HCT116 (cell line): ENCODE results near the gene ATP8A2. TPM values are rescaled to one million over a fixed set of nuclear protein-coding genes. Genes with fewer than 3 reads are reported as not detected.
"Not testable (repeated sequence)": the region's sequence is repeated elsewhere in the genome, so short reads cannot be mapped to it uniquely, and the experiment has no call there.

Source experiments
- ATAC-seq: fragments of 200-7000 bp; cut with Tn5 transposase; 2 replicates; pipeline ENCODE4 v1.9.1; 2020; ENCODE audit warnings: mild to moderate bottlenecking, moderate library complexity
- BruUV-seq: library from RNA; stranded (reverse); fragments of 400-500 nt; replicated peaks from 2 replicates; lab custom pipeline; 2021; lab: Mats Ljungman, UMichigan
- CTCF ChIA-PET: fragments of 300-600 bp; sonication (Branson Sonifier 250); formaldehyde crosslinking; loops from one replicate; lab custom pipeline; 2021; ENCODE audit warnings: antibody characterized with exemption; lab: Charles Lee
- POLR2A ChIA-PET: fragments of 300-600, 350-600 bp; sonication (Branson Sonifier 250); formaldehyde crosslinking; loops from one replicate; lab custom pipeline; 2021; ENCODE audit warnings: antibody characterized with exemption; lab: Charles Lee
- RAD21 ChIA-PET, 2 experiments: fragments of 300-600 bp; sonication (Branson Sonifier 250); formaldehyde crosslinking; loops; one replicate each; lab custom pipeline; 2023; ENCODE audit warnings: low total read pairs in 2 of 2; ENCODE audit not compliant: uncharacterized antibody in 2 of 2, unreplicated experiment in 2 of 2, low non-redundant PET in 1 of 2; lab: Charles Lee
- DNase-seq: peaks from one replicate; pipeline ENCODE4 v3.0.0-alpha.2; 2010; ENCODE audit warnings: low read depth, low spot score
- H2AFZ ChIP-seq: fragments of 200-600 bp; shearing (Covaris generic), sonication (generic); 2 replicates; pipeline ENCODE4 v1.6.1; 2017; ENCODE audit warnings: low read depth, mixed run types, mixed read lengths, antibody characterized with exemption, low read length; ENCODE audit not compliant: poor library complexity, severe bottlenecking
- H3K27ac ChIP-seq: 2 replicates; pipeline ENCODE4 v1.5.1; 2012; ENCODE audit warnings: low read depth, low read length
- H3K27me3 ChIP-seq: fragments of 200-600 bp; sonication (generic); 2 replicates; pipeline ENCODE4 v1.6.1; 2016; ENCODE audit warnings: mixed run types, low read length, mixed read lengths; ENCODE audit not compliant: insufficient read depth
- H3K36me3 ChIP-seq, 2 experiments: fragments of 200-500 bp in 1 of 2; fragments of 200-600 bp in 1 of 2; sonication (Bioruptor generic) in 1 of 2; sonication (generic) in 1 of 2; 2 replicates each; pipeline versions ENCODE4 v1.5.1 to v1.6.1; 2014 to 2016; ENCODE audit warnings: low read length in 2 of 2, inconsistent platforms in 1 of 2, mixed read lengths in 1 of 2, mixed run types in 1 of 2; ENCODE audit not compliant: insufficient read depth in 2 of 2, control insufficient read depth in 1 of 2
- H3K4me1 ChIP-seq, 2 experiments: fragments of 200-600 bp in 1 of 2; sonication (generic) in 1 of 2; 2 replicates each; pipeline versions ENCODE4 v1.5.1 to v1.6.1; 2012 to 2017; ENCODE audit warnings: low read length in 2 of 2, inconsistent platforms in 1 of 2, mild to moderate bottlenecking in 1 of 2, mixed read lengths in 1 of 2, mixed run types in 1 of 2, moderate library complexity in 1 of 2; ENCODE audit not compliant: insufficient read depth in 2 of 2, control insufficient read depth in 1 of 2
- H3K4me2 ChIP-seq: fragments of 200-600 bp; sonication (generic); 2 replicates; pipeline ENCODE4 v1.6.1; 2017; ENCODE audit warnings: mixed run types, low read length, mixed read lengths
- H3K4me3 ChIP-seq, 2 experiments: fragments of 200-600 bp in 1 of 2; sonication (generic) in 1 of 2; replicated peaks in 1 of 2; 2 replicates each; pipeline ENCODE4 v1.5.1; 2011 to 2016; ENCODE audit warnings: low read length in 2 of 2, control low read depth in 1 of 2, low read depth in 1 of 2, mild to moderate bottlenecking in 1 of 2, mixed read lengths in 1 of 2, mixed run types in 1 of 2
- H3K79me2 ChIP-seq: fragments of 200-600 bp; sonication (generic); 2 replicates; pipeline ENCODE4 v1.6.1; 2017; ENCODE audit warnings: mild to moderate bottlenecking, mixed run types, low read length, moderate library complexity, mixed read lengths; ENCODE audit not compliant: insufficient read depth
- H3K9ac ChIP-seq: fragments of 200-600 bp; sonication (generic); 2 replicates; pipeline ENCODE4 v1.6.1; 2016; ENCODE audit warnings: low read length, mixed read lengths
- H3K9me2 ChIP-seq: fragments of 200-600 bp; sonication (generic), shearing (Covaris generic); 2 replicates; pipeline ENCODE4 v1.6.1; 2017; ENCODE audit warnings: mixed run types, mild to moderate bottlenecking, moderate library complexity; ENCODE audit not compliant: insufficient read depth
- H3K9me3 ChIP-seq, 2 experiments: fragments of 200-500 bp in 1 of 2; fragments of 200-600 bp in 1 of 2; sonication (Bioruptor generic) in 1 of 2; sonication (generic) in 1 of 2; 2 replicates each; pipeline ENCODE4 v1.6.1; 2014 to 2017; ENCODE audit warnings: low read length in 2 of 2, mixed read lengths in 2 of 2, inconsistent platforms in 1 of 2, low read depth in 1 of 2, mild to moderate bottlenecking in 1 of 2, mixed run types in 1 of 2, moderate library complexity in 1 of 2; ENCODE audit not compliant: control insufficient read depth in 1 of 2, insufficient read depth in 1 of 2
- H4K20me1 ChIP-seq: fragments of 200-600 bp; sonication (generic), shearing (Covaris generic); 2 replicates; pipeline ENCODE4 v1.6.1; 2017; ENCODE audit warnings: mixed run types, mild to moderate bottlenecking, moderate library complexity; ENCODE audit not compliant: insufficient read depth
- CBX3 ChIP-seq: IDR thresholded peaks from 2 replicates; pipeline ENCODE4 v1.6.1; 2012; ENCODE audit warnings: low read depth
- CEBPB ChIP-seq: IDR thresholded peaks from 2 replicates; pipeline ENCODE4 v1.6.1; 2012; ENCODE audit warnings: low read depth
- FOSL1 ChIP-seq: IDR thresholded peaks from 2 replicates; pipeline ENCODE4 v1.6.1; 2012; ENCODE audit warnings: low read depth
- POLR2A ChIP-seq: IDR thresholded peaks from 2 replicates; pipeline ENCODE4 v1.7.0; 2011; ENCODE audit warnings: borderline replicate concordance; ENCODE audit not compliant: insufficient read depth, insufficient read length; ENCODE audit errors: extremely low read depth
- RAD21 ChIP-seq: IDR thresholded peaks from 2 replicates; pipeline ENCODE4 v1.6.1; 2012; ENCODE audit warnings: low read depth, mild to moderate bottlenecking
- REST ChIP-seq: IDR thresholded peaks from 2 replicates; pipeline ENCODE4 v1.6.1; 2012; ENCODE audit warnings: low read depth
- SP1 ChIP-seq: IDR thresholded peaks from 2 replicates; pipeline ENCODE4 v1.6.1; 2012; ENCODE audit warnings: low read depth
- SRF ChIP-seq: IDR thresholded peaks from 2 replicates; pipeline ENCODE4 v1.6.1; 2012; ENCODE audit warnings: low read depth
- YY1 ChIP-seq: IDR thresholded peaks from 2 replicates; pipeline ENCODE4 v1.6.1; 2011; ENCODE audit warnings: low read length, low read depth, moderate library complexity, mild to moderate bottlenecking; ENCODE audit not compliant: insufficient replicate concordance; ENCODE audit errors: extremely low read depth
- intact Hi-C: fragments of 100-400 bp; cut with micrococcal nuclease; formaldehyde crosslinking; loops from 2 replicates; pipeline ENCODE4 v1.10.0; 2022
- total RNA-seq: library from RNA; stranded (reverse); gene quantifications from one replicate; pipeline ENCODE4 v1.2.1, GENCODE V29; 2021; ENCODE audit not compliant: unreplicated experiment
- TF ChIP-seq, protein P1 (sequence below): IDR thresholded peaks from 2 replicates; pipeline ENCODE4 v1.6.1; 2011; ENCODE audit warnings: mild to moderate bottlenecking, low read length, moderate library complexity; ENCODE audit not compliant: insufficient replicate concordance; ENCODE audit errors: extremely low read depth

The ATP8A2 gene
- total RNA-seq, 1 experiment from 2014 or later: not detected

DNA sequence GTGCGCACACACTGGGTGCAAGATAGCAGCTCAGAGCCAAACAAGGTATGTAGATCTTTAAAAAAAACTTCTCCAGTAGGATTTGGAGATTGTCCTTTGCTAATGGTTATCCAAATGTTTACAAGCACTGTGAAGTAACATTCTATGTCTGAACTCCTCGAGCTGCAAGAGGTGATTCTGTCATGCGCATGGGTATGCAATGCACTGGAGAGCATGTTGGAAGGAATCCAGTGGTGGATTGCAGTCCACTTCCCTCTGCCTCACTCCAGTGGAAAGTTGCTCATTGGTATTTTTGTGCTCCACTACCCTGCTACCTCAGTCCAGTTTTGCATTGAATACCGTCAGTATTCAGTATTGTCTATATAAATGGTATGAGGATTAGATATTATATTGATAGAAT is 132.1 kb downstream of the ATP8A2 start (continued):
- no peak for TF ChIP-seq REST
- no peak for TF ChIP-seq RAD21
- TF ChIP-seq FOSL1: no peak
- TF ChIP-seq SP1: no peak
- TF ChIP-seq YY1: no peak
- no peak for TF ChIP-seq CBX3

DNA sequence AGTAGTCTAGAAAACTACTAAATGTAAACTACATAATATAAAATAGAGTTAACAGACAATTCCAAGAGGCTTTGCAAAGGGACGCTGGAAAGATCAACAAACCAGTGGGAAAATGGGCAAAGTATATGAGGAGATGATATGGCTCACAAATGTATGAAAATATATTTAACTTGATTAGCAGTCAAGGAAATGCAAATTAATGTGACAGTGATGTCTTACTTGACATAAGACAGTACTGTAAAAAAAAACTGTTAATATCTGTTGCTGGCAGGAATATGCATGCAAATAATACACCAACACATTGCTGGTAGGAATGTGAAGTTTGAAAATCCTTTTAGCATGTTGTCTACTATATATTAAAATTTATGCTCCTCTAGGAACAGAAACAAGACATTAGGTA is 136.1 kb downstream of the ATP8A2 start:
- H3K9me3 ChIP-seq: 0 out of 4 replicates have a peak, but pooled peaks cover 0 to 4% of the 10 kb centered on the region in 2 experiments
- no peak overlapping the region for H3K9ac ChIP-seq
- no peaks in the 10 kb centered on the region for H3K4me1 ChIP-seq
- H3K4me2 ChIP-seq: no peak overlapping the region
- TF ChIP-seq, protein P1, sequence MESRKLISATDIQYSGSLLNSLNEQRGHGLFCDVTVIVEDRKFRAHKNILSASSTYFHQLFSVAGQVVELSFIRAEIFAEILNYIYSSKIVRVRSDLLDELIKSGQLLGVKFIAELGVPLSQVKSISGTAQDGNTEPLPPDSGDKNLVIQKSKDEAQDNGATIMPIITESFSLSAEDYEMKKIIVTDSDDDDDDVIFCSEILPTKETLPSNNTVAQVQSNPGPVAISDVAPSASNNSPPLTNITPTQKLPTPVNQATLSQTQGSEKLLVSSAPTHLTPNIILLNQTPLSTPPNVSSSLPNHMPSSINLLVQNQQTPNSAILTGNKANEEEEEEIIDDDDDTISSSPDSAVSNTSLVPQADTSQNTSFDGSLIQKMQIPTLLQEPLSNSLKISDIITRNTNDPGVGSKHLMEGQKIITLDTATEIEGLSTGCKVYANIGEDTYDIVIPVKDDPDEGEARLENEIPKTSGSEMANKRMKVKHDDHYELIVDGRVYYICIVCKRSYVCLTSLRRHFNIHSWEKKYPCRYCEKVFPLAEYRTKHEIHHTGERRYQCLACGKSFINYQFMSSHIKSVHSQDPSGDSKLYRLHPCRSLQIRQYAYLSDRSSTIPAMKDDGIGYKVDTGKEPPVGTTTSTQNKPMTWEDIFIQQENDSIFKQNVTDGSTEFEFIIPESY: no peak
- no peak for TF ChIP-seq SRF
- no peak for TF ChIP-seq POLR2A
- no peak for TF ChIP-seq CEBPB
- TF ChIP-seq, all 23 proteins: peak for 0
- Histone ChIP-seq H3K36me3 (no peaks in the 10 kb centered on the region), H3K4me3 (no peak overlapping the region), H2AFZ (no peak overlapping the region), H4K20me1 (no peaks in the 10 kb centered on the region), H3K27me3 (peaks cover 20% of the 10 kb centered on the region), H3K79me2 (no peaks in the 10 kb centered on the region), H3K9me2 (no peaks in the 10 kb centered on the region), H3K27ac (no peak overlapping the region)
- ATAC-seq (no peak), DNase-seq (no peak)
- intact Hi-C loops: no loop called here
- RAD21 ChIA-PET: no interaction called here
- POLR2A ChIA-PET: no interaction called here
- no TSS peak for BruUV-seq
- CTCF ChIA-PET: no interaction called here

- DNase-seq, H3K4me3 ChIP-seq, H3K4me1 ChIP-seq, RAD21 ChIA-PET, H3K27ac ChIP-seq, H3K4me2 ChIP-seq, BruUV-seq, H3K36me3 ChIP-seq, POLR2A ChIA-PET, CTCF ChIA-PET, H3K9ac ChIP-seq, H3K9me2 ChIP-seq, intact Hi-C loops, H3K9me3 ChIP-seq, ATAC-seq, H2AFZ ChIP-seq, H4K20me1 ChIP-seq, H3K79me2 ChIP-seq: not testable (repeated sequence)
- H3K27me3 ChIP-seq: peaks cover 23% of the 10 kb centered on the region; the same call in 1 of the 2 replicates
These were observed 141.3 kb downstream of the ATP8A2 start for GRCh38 chr13:25513060-25513459.
